IgD-negative memory B cell (primary cell): ENCODE data around the gene OR51E1. TPM values are rescaled to one million over a fixed set of nuclear protein-coding genes. Genes with fewer than 3 reads are reported as not detected.

Experiments
- H3K27ac Mint-ChIP-seq, 3 donors: one replicate each; pipeline ENCODE4 v1.8.0; 2020 to 2022; ENCODE audit warnings: mild to moderate bottlenecking in 3 of 3, mixed read lengths in 3 of 3, moderate library complexity in 1 of 3
- H3K27me3 Mint-ChIP-seq: one replicate; pipeline ENCODE4 v1.8.0; 2021; ENCODE audit warnings: mixed read lengths
- H3K36me3 Mint-ChIP-seq: one replicate; pipeline ENCODE4 v1.8.0; 2020; ENCODE audit warnings: mild to moderate bottlenecking, mixed read lengths
- H3K4me1 Mint-ChIP-seq, 3 donors: one replicate each; pipeline ENCODE4 v1.8.0; 2020 to 2022; ENCODE audit warnings: mixed read lengths in 3 of 3, mild to moderate bottlenecking in 1 of 3
- H3K4me3 Mint-ChIP-seq, 4 donors: one replicate each; pipeline ENCODE4 v1.8.0; 2020 to 2022; ENCODE audit warnings: mild to moderate bottlenecking in 4 of 4, mixed read lengths in 4 of 4, moderate library complexity in 3 of 4
- H3K9me3 Mint-ChIP-seq, 3 donors: one replicate each; pipeline ENCODE4 v1.8.0; 2020 to 2021; ENCODE audit warnings: mixed read lengths in 3 of 3, mild to moderate bottlenecking in 1 of 3
- polyA plus RNA-seq: library from polyadenylated mRNA; unstranded; fragments of 300-500 nt; fragmentation: Illumina TruSeq; gene quantifications from one replicate; pipeline ENCODE4 v1.2.3, GENCODE V29; 2021

The OR51E1 gene
- polyA plus RNA-seq, 1 donor from 2014 or later, result not detected

GRCh38 chr11:4677948-4678347, 34.2 kb downstream of the OR51E1 start:
- no peaks in the 10 kb centered on the region for H3K4me1 Mint-ChIP-seq
- H3K36me3 Mint-ChIP-seq, result no peaks in the 10 kb centered on the region
- H3K27me3 Mint-ChIP-seq, result peaks cover 8% of the 10 kb centered on the region
- H3K4me3 Mint-ChIP-seq, result no peak overlapping the region
- no peak overlapping the region for H3K27ac Mint-ChIP-seq
- no peaks in the 10 kb centered on the region for H3K9me3 Mint-ChIP-seq

DNA sequence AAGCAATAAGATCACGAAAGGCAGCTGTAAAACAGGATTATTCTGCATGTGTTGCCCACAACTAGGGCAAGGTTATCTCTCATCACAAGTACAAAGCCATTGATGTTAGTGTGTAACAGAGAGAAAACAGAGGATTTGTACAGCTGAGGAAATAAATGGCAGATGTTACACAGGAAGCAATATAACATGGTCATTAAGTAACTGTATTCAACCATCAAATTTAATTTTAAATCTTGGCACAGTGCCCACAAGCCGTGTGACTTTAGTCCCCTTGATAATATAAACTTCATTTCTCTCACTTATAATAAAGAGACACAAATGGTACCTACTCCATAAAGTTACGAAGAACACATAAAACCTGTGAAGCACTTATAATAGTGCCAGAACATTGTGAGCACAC, 36.6 kb downstream of the OR51E1 start:
- Mint-ChIP-seq H3K9me3 (no peaks in the 10 kb centered on the region), H3K36me3 (no peaks in the 10 kb centered on the region), H3K4me1 (no peaks in the 10 kb centered on the region), H3K27ac (no peak overlapping the region), H3K4me3 (no peak overlapping the region), H3K27me3 (peaks cover 5% of the 10 kb centered on the region)

DNA sequence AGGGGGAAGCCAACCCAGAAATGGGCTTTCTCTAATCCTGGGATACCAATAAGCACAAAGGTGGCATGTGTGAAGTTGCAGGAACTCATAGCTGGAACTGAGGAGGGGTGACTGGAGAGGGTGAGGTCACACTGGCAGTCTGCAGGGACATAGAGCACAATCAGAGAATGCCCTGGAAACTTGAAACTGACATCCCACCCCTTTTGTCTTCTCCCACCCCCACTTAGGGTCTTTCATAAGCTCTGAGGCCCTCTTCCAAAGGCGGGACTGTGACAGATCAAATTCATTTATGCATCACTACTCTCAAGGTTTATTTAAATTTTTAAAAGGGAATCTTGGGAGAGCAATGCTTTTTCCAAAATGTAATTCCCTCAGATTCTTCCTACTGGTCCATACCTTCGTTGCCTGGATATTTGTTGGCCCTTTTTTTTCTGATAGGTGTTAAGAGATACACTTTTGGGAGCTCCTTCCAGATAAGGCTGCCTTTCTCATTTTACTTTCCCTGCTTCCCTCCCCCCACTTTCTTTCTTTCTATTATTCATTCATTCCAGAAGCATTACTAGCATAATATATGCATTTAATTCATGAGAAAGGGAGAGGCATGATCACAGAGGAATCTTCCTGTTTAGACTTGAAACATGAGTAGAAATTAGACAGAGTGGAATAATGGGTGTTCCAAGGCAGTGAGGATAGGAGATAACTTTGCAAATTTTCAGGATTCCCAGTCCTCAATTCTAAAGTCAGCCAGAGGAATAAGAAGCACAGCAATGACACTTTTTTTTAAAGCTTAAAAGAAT, 39.0 kb downstream of the OR51E1 start:
- Mint-ChIP-seq H3K9me3 (no peaks in the 10 kb centered on the region), H3K36me3 (no peaks in the 10 kb centered on the region), H3K4me1 (no peaks in the 10 kb centered on the region), H3K27me3 (peaks cover 1% of the 10 kb centered on the region), H3K4me3 (no peak overlapping the region), H3K27ac (no peak overlapping the region)

- Mint-ChIP-seq H3K4me1 (no peaks in the 10 kb centered on the region), H3K27ac (no peak overlapping the region), H3K36me3 (no peaks in the 10 kb centered on the region), H3K9me3 (no peaks in the 10 kb centered on the region), H3K27me3 (peaks cover 1% of the 10 kb centered on the region), H3K4me3 (no peak overlapping the region)
These were observed 41.0 kb downstream of the OR51E1 start for GRCh38 chr11:4684631-4685285.

GRCh38 chr11:4695442-4695841, 51.7 kb downstream of the OR51E1 start:
- H3K4me1 Mint-ChIP-seq, result no peaks in the 10 kb centered on the region
- H3K27me3 Mint-ChIP-seq, result peaks cover 3% of the 10 kb centered on the region
- H3K36me3 Mint-ChIP-seq, result no peaks in the 10 kb centered on the region
- no peaks in the 10 kb centered on the region for H3K9me3 Mint-ChIP-seq
- H3K27ac Mint-ChIP-seq, result no peak overlapping the region
- no peak overlapping the region for H3K4me3 Mint-ChIP-seq

GRCh38 chr11:4697585-4697984, 53.8 kb downstream of the OR51E1 start, which contains the start of gene OR51E2:
TSS of gene OR51E2 (minus strand) at chr11:4697853. CDS start at chr11:4682711, 15,142 bp downstream.
- Mint-ChIP-seq H3K27me3 (peaks cover 1% of the 10 kb centered on the region), H3K4me3 (no peak within 1 kb of the TSS), H3K4me1 (no peaks in the 10 kb centered on the region), H3K36me3 (no peaks in the 10 kb centered on the region), H3K9me3 (peaks cover 0 to 1% (median 0%) of the 10 kb centered on the region in 3 donors), H3K27ac (no peak within 1 kb of the TSS)

DNA sequence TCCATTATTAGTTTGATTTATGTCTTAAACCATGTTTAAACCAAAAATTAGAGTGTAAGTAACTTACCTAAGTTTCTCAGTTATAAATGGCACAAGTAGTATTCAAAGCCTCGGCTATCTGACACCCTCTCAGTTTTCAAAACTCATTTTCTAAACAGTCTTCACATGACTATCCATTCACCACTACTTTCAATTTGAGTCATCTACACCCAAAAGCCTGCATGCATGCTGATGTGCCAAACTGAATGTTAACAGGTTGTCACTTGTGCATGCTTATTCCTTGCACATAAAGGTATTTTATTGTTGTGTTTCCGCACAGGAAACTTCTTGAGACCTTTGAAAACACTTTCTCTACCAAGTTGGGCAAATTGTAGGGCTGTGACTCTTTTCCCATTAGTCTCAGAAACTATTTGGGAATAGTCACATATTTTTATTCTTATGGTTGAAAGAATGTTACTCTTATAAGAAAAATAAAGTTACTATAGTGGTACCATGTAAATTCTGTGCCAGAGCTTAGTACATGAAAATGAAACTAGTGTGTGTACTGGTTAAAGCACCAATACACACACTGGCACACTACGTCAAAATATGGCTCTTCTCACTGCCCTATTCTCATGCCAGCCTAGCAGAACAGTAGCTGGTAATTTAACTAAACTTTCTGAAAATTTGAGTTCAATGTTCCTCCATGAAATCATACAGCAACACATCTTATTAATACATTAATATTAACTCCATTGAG, 56.1 kb downstream of the OR51E1 start:
- no peaks in the 10 kb centered on the region for H3K4me1 Mint-ChIP-seq
- no peaks in the 10 kb centered on the region for H3K36me3 Mint-ChIP-seq
- peaks cover 1% of the 10 kb centered on the region for H3K27me3 Mint-ChIP-seq
- no peak overlapping the region for H3K4me3 Mint-ChIP-seq
- H3K27ac Mint-ChIP-seq, result no peak overlapping the region
- H3K9me3 Mint-ChIP-seq, result peaks cover 0 to 1% (median 0%) of the 10 kb centered on the region in 3 donors

GRCh38 chr11:4700436-4700820, 56.6 kb downstream of the OR51E1 start:
- Mint-ChIP-seq H3K4me1 (no peaks in the 10 kb centered on the region), H3K27ac (no peak overlapping the region), H3K36me3 (no peaks in the 10 kb centered on the region), H3K9me3 (peaks cover 0 to 1% (median 0%) of the 10 kb centered on the region in 3 donors), H3K4me3 (no peak overlapping the region), H3K27me3 (peaks cover 1% of the 10 kb centered on the region)

GRCh38 chr11:4704054-4704789, 60.4 kb downstream of the OR51E1 start, which contains the start of gene MMP26:
TSS of gene MMP26 (plus strand) at chr11:4704784.
- Mint-ChIP-seq H3K27ac (no peak within 1 kb of the TSS), H3K4me3 (no peak within 1 kb of the TSS), H3K36me3 (no peaks in the 10 kb centered on the region), H3K4me1 (no peaks in the 10 kb centered on the region), H3K9me3 (peaks cover 0 to 1% (median 0%) of the 10 kb centered on the region in 3 donors), H3K27me3 (peaks cover 1% of the 10 kb centered on the region)

DNA sequence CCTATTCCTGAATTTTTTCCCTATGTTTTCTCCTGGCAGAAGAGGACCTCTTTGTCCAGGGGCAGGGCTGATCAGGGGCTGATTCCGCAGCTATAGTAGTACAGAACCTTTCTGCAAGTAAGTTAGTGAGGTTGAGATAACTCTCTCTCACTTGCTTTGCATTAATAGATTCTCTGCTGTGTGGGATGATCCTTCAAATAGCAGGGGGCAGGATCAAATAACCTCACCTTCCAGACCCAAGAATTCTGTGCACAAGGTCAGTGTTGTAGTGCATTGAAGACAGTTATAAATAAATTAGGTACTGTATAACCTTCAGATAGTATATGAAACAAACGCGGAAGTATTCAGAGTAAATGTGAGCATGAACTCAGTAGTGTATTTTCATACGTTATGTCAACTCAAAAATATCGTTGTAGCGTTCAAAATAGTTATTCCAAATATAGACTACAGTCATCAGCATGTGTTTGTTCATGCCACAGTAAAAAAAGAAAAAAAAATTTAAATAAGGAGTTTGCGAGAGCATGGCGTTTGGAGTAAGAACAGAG, 61.1 kb downstream of the OR51E1 start:
- no peak overlapping the region for H3K4me3 Mint-ChIP-seq
- peaks cover 1% of the 10 kb centered on the region for H3K27me3 Mint-ChIP-seq
- H3K27ac Mint-ChIP-seq, result no peak overlapping the region
- H3K4me1 Mint-ChIP-seq, result no peaks in the 10 kb centered on the region
- H3K36me3 Mint-ChIP-seq, result no peaks in the 10 kb centered on the region
- H3K9me3 Mint-ChIP-seq, result peaks cover 0 to 1% (median 0%) of the 10 kb centered on the region in 3 donors

Other genes starting within 250 kb of the OR51E1 start
- not detected for gene OR52K2, start 194.7 kb upstream of the OR51E1 start, polyA plus RNA-seq
- not detected for gene OR52K1, start 161.3 kb upstream of the OR51E1 start, polyA plus RNA-seq
- gene OR52M1, start 98.8 kb upstream of the OR51E1 start, polyA plus RNA-seq, result not detected
- gene OR52I2, start 62.2 kb upstream of the OR51E1 start, polyA plus RNA-seq, result not detected
- gene OR52I1, start 49.9 kb upstream of the OR51E1 start, polyA plus RNA-seq, result not detected
- 13.1 TPM for gene TRIM68, start 35.8 kb upstream of the OR51E1 start, polyA plus RNA-seq
- gene OR51D1, start 6.5 kb upstream of the OR51E1 start, polyA plus RNA-seq, result not detected
- not detected for gene OR51E2, start 53.9 kb downstream of the OR51E1 start, polyA plus RNA-seq
- gene MMP26, start 60.8 kb downstream of the OR51E1 start, polyA plus RNA-seq, result not detected
- not detected for gene OR51F1, start 126.0 kb downstream of the OR51E1 start, polyA plus RNA-seq
- not detected for gene OR52R1, start 160.4 kb downstream of the OR51E1 start, polyA plus RNA-seq
- gene OR51F2, start 177.3 kb downstream of the OR51E1 start, polyA plus RNA-seq, result not detected
- gene OR51S1, start 205.2 kb downstream of the OR51E1 start, polyA plus RNA-seq, result not detected
- gene OR51T1, start 237.9 kb downstream of the OR51E1 start, polyA plus RNA-seq, result not detected